NCI-H1694 treated with DMSO at 0.1 percent for 48 hours (cell line): Measurements from ENCODE around the gene WHRN.

ENCODE experiments used
- DNase-seq: peaks from one replicate; lab custom pipeline; 2025; lab: John Stamatoyannopoulos, UW

The WHRN gene

DNA sequence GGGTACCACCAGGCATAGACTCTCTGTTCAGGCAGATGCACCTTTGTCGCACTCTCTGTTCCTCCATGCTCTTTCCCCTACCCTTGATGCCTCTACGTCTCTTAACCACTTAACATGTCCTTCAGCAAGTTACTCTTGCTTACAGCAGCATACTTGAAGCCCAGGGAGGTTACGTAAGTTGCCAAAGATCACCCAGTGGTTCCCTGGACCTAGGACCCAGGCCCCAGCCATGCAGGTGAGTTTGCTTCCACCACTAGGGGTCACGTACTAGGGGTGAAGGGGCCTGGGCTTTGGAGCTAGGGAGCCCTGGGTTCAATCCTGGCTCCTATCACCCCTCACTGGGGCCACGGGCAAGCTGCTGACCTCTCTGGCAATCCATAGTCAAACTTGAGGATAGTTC is 126.4 kb downstream of the WHRN start:
- DNase-seq, result no peak

DNA sequence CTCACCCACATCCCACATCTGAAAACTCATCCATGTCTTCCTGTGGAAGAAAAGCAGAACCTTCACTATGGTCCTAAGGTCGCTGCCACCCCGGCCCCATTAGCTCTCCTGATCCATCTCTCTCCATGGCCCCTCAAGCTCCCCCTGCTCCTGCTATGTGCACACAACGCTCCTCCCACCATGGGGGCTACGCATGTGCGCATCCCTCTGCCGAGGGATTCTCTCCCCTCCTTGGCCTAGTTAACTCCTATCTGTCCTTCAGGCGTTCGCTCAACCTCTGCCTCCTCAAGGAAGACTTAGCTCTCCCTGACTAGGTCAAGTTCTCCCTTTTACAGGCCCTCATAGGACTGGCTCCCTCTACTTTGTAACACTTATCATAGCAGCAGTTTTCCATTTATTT is 127.3 kb downstream of the WHRN start:
- no peak for DNase-seq

DNA sequence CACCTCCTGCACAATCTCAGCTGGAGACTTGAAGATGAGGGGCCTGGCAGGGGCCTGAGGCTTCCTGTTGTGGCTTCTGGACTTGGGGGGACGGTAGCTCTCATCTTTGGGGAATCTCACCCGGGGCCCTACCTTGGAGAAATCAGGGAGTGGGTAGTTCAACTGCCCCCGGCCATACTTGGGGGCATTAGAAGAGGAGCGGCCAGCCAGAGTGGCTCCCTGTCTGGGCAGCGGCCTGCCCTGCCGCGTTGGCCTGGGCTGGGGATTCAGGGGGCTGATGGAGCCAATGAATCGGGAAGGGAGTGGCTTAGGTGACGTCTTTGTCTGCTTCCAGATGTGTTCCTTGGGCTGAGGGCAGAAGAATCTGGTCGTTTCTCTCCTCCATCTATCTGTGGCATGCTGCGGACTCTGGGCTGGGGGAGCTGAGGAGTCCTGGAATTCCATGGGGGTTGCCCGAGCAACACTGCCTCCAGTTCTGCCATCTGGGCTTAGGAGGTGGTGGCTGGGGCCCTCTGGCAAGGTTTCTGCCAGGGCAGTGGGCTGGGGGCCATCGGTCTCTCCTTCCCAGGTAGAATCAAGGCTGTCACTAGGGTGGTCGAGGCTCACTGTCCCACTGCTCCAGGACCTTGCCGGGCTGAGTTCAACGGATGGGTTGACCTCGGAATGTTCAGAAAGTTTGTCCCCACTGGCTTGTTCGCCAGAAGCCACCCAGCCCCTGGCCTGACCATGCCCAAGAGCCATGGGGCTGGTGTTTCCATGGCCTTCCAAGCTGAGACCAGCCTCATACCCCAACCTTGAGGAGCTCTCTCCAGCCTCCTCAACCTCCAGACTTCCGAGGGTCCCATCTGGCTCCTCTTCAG is 128.5 kb downstream of the WHRN start:
- no peak for DNase-seq

DNA sequence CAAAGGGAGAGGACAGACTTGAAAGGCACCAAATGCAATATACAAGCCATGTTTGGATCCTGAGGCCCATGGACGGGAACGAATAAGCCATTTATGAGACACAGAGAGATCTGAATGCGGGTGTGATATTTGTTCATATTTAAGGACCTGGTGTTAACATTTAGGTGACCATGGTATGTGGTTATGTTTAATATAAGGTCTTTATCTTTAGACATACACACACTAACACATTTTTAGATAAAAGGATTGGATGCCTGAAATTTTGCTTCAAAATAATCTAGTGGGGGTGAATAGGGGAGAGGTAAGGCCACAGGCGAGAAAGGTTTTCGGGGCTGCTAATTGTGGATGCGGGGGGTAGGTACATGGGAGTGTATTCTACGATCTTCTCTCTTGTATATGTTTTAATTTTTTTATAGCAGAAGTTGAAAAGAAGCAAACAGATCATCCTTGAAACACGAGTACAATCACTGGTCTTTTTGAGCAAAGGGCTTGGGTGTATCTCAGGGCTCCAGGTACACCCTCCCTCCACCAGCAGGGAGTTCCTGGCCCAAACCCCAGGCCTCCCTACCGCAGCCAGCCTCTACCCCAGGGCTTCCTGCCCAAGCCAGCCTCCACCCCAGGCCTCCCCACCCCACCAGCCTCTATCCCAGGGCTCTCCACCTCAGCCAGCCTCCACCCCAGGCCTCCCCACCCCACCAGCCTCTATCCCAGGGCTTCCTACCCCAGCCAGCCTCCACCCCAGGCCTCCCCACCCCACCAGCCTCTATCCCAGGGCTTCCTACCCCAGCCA is 129.7 kb downstream of the WHRN start:
- DNase-seq, result no peak

DNA sequence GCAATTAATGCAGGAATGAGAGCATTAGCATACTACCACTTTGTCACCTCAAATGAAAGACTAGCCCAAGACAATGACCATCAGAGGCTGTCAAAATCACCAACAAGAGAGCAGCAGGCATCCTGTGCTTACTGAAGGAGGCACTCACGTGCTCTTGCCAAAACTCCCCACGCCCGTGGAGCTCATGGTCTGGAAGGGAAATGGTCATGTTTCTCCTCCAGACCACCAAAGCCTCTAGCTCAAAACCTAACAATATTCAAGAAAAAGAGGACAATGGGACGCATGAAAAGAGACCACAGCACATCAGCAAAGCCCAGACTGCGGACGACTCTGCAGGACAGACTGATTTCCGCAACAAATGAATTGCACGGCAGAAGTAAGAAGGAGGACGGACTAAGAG is 130.3 kb downstream of the WHRN start:
- no peak for DNase-seq

DNA sequence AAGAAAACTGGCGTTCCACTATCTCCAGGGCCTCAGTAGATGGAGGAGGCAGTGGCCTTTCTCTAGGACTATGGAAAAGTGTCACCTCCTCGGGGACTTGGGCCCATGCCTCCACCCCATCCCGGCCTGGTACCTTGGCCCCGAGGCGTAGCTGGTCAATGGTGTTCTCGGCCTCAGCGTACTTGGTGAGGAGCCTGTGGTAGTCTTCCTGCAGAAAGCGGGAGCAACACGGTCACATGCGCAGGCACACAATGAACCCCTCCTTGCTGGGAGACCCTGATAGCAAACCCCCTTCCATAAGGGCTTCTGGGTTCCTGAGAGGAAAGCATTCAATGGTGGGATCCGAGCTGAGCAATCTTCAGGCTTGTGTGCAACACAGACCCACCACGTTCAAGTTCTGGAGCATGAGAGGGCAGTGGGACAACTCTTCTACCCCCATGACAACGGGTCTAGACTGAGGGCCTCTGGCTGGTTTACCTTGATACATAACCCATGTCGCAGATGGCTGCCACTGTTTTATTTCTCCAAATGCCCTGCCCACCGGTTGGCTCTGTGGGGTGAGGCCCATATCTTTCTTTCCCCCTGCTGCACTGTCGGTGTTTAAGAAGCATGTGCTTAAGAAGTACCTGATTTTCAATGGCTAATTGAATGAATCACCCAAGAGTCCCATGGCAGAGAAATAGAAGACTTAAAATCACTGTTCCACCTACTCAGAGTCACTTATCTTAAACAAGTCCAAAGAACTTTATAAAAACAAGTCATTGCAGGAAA is 131.1 kb downstream of the WHRN start:
- DNase-seq, result no peak

DNA sequence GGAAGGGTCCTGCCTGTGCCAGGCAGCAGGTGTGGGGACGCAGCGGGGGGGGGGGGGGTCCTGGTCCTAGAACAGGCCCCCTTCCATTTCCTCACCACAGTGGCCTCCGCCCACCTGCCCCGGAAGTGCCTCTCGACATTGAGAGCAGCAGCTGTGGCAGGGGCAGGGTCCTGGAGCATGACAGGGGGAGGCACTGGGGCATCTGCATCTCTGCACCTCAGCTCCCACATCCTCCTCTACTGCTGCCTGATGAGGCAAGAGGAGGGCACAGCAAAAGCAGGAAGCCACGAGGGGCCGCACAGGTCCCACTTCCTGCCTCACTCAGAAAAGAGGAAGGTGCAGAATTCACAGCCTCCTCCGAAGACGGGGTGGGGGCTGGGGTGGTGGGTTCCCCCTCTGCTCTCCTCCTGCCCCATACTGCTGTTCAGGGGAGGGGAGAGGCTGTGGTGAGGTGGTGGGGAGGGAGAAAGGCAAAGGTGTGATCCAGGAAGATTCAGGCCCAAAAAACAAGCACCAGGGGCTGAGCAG is 132.3 kb downstream of the WHRN start:
- DNase-seq, result no peak

DNA sequence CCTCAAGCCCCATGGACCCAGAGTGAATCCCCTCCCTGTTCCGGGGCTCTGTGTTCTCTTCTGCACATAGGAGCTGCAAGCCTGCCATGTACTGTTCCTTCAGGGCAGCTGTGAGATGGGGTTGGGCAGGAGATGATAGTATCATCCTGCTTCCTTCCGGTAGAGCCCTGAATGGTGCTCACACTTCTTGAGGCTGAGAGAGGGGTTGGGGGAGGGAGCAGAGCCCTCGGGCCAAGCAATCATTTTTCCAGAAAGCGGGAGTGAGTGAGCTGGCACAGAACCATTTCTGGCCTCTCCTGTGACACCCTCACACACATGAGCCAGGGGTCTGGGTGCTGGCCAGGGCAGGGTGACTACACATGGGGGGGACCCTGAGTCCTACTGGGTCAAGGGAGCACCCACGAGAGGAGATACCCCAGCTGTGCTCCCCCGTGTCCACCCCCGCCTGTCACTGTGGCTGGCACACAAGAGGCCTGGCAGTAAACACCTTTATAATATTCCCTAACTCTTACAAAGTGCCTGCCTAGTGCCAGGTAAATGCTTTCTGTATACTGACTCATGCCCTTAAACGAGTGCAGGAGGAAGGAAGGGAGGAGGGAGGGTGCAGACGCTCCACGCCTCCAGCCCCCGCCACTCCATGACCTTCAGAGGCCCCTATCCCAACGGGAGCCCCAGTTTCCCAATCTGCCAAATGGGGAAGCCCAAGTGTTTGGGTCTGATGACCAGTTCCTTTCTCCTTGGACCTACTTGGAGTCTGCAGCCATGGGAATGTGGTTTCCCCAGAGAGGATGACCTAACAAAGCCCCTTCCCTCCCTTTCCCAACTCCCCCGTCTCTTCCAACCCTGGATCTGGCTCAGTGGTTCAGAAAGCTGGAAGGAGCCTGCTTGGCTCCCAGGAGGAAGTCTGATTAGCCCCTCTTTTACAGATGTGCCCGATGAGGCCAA is 133.0 kb downstream of the WHRN start:
- DNase-seq, result no peak

DNA sequence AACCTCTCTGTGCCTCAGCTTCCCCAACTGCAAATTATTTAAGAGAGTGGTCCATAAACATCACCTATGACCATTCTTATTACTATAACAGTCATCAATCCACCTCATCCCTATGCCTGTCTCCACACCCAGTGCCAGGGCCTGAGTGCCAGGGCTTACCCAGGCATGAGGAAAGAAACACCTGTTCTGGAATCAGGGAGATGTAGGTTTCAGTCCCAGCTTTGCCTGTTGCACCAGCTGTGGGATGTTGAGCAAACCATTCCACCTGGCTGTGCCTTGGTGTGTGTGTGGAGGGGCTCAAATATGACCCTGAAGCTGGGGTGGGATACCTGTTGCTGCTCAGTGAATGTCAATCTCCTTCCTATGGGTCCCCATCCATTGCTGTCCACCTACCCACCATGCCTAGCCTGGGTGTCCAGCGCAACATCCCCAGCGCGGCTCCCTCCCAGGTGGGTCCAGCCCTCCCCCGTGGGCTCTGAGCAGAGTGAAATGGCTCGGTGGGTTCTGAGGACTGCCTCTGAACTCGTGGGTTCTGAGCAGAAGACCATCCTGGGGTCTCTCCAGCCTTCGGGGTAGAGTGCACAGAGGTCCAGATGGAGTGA is 133.8 kb downstream of the WHRN start:
- no peak for DNase-seq

DNA sequence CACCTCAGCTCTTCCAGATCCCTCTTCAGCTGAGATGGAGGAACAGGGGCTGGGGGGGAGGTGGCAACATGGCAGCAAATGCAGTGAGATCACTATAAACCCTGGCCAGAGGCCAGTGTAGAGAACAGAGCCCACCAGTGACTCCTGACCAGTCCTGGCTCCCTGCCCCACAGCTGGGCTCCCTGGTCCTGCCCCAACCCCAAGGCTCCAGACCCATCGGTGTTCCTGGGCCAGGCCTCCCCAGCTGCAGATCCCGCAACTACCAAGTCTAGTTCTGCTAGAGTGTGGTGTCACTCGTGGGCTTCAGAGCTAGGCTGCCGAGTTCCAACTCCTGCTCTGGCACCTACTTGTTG is 134.3 kb downstream of the WHRN start:
- no peak for DNase-seq

DNA sequence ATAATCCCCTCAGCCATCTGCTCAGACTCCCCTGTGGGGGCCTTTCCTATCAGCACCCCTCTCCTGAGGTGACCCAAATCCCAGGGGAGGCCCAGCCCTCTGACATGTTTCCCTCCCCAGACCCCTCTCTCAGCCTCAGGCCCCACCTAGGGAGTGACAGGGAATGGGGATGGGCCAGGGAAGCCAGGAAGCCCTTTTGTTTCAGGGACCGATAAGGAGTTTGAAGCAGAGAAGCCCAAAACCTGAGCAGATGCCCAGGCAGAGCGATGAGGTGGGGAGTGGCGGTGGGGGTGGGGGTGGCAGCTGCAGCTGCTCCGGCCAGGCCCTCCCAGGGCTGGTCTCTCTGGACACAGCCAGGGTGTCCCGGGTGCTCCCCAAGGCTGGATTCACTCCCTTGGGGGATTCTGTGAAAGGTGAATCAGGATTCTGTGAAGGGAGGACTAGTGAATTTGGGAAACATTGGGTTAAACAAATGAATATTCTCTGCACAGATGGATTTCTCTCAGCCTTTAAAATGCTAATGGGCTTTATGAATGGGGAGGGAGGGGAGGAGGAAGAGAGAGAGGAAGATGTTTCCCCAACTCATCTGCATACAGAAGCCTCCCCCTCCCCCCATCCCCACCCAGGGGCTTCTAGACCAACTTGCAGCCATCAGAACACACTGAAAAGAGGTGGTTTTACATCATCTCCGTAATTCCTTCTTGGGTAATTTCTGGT is 134.9 kb downstream of the WHRN start:
- peak; percentile 28 for DNase-seq

DNA sequence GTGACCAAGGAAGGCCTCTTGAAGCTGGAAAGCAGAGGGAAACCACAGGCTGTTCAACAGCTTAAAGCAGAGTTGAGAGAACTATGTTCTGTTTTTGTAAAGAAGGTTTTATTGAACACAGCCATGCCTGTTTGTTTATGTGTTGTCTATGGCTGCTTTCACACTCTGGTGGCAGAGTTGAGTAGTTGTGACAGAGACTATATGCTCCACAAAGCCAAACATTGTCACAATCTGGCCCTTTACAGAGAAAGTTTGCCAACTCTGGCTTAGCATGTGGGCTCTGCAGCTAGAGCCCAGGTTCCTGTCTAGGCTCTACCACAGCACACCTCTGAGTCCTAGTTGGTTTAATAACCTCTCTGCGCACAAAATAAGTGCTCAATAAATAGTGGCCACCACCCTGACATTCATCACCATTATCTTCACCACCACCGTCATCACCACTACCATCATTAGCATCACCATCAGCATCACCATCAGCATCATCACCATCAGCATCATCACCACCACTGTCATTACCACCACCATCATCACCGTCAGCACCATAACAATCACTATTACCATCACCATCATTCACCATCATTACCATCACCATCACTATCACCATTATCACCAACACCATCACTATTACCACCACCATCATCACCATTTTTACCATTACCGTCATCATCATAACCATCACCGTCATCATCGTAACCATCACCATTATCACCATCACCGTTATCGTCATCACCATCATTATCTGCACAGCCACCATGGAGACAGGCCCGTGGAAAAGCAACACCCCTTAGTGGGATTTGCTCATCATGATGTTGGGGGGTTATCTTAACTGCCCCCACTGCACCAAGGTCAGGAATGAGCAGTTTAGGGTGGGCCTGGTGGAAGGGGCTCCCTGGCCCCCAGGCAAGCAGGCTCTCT is 135.8 kb downstream of the WHRN start:
- no peak for DNase-seq

DNA sequence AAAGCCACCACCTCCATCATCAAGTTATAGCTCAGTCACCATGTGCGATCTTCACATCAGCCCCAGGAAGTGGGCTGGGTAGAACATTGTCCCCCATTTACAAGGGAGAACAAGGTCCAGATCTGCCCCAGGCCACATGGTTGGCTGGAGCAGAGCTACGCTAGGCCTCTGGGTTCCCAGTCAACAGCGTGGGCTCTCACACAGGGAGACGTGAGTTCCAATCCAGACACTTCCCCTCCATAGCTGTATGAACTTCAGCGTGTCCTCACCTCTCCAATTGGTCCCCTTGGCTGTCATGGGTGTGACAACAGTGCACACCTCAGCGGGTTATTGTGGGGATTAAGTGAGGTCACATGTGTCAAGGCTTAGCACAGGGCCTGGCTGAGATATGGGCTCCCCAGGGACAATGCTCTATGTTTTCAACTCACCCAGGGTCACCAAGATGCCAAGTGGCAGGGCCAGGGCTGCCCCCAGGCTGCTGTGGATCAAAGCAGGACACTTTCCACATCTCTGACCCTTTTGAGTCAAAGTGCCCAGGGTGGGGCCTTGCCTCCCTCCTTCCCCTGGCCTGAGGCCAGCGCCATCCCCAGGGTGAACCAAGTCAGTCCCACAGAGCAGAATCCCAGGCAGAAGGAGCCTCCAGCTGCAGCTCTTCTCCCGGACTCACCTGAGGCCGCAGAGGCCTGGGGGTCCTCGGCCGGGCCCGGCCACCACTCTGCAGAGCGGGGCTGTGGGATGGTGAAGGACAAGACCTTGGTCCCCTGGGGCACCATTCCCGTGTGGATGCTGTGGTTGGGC is 137.3 kb downstream of the WHRN start:
- no peak for DNase-seq

DNA sequence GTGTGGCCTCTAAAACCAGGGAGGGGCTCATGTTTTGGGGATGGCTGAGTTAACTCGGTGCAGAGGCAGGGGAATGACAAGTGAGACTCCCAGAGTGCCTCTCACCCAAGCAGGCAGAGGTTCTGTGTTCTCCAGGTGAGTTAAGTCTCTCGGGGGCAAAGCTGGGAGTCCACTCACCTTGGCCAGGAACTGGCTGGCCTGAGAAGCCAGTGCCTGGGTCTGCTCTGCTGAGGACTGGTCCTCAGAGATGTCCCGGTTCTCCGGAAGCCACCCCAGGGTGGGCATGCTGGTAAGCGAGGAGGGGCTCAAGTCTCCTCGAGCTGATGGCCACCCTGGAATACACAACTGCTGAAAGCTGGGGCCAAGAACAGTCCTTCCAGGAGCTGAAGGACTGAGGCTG is 137.9 kb downstream of the WHRN start:
- DNase-seq, result no peak

DNA sequence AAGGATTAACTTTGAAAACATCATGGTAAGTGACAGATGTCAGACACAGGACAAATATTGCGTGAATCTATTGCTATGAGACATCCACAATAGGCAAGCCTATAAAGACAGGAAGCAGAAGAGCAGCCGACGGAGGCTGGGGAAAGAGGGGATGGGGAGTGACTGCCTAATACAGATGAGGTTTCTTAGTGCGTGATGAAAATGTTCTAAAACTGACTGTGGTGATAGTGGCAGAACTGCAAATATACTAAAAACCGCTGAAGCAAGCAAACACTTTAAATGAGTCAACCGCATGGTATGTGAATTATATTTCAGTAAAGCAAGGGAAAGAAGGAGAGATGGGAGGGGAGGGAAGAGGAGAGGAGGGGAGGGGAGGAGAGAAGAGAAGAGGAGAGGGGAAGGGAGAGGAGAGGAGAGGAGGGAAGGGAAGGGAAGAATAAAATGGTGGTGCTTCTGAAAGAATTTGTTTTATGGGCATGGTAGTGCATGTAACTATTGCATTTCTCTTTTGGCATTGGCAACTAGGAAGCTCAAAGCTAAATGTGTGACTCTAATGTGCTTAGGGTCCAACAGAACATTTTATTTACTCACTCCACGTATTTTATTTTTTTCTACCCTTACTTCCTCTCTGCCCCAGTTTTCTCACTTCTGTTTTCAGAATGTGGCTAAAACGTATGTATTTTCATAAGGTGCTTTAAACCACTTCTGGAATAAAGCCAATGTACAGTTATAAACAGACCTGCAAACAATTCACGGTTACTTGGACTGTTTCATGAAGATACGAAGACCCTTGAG is 138.7 kb downstream of the WHRN start:
- no peak for DNase-seq

DNA sequence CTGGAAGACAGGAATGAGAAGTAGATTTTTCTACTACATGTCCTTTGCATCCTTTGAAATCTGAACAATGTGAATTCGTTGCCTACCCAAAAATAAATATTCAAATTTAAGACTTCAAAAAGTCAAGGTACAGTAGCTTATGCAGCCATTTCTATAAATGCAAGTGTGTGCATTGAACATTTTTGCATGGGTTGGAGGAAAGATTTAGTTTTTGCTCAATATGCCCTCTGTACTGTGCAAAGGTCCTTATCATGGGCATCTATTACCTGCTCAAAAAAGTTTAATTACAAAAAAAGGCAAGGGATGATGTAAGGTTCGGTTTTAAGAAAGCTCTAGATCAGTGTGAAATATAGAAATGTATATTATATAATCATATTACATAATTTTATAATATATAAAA is 140.1 kb downstream of the WHRN start:
- no peak for DNase-seq
